HG02884 (cell line): ENCODE measurements around the gene MICU1.
"Not testable (repeated sequence)": the region's sequence is repeated elsewhere in the genome, so short reads cannot be mapped to it uniquely, and the experiment has no call there.

ENCODE experiments used
- ATAC-seq: cut with Tn5 transposase; IDR thresholded peaks from one replicate; pipeline ENCODE4 v1.9.1; 2021; ENCODE audit warnings: mild to moderate bottlenecking, moderate library complexity; ENCODE audit not compliant: unreplicated experiment

The MICU1 gene

GRCh38 chr10:72460284-72460876, 165.5 kb downstream of the MICU1 start:
- ATAC-seq, result no peak

GRCh38 chr10:72459301-72459700, 166.6 kb downstream of the MICU1 start:
- no peak for ATAC-seq

GRCh38 chr10:72455889-72456595, 169.8 kb downstream of the MICU1 start:
- no peak for ATAC-seq

GRCh38 chr10:72449941-72450441, 175.9 kb downstream of the MICU1 start:
- no peak for ATAC-seq

GRCh38 chr10:72445851-72446250, 180.0 kb downstream of the MICU1 start:
- ATAC-seq, result no peak

GRCh38 chr10:72442969-72443368, 182.9 kb downstream of the MICU1 start:
- not testable (repeated sequence) for ATAC-seq

GRCh38 chr10:72435570-72435969, 190.3 kb downstream of the MICU1 start:
- no peak for ATAC-seq

GRCh38 chr10:72430936-72431335, 194.9 kb downstream of the MICU1 start:
- not testable (repeated sequence) for ATAC-seq

- ATAC-seq, result no peak
Measured at GRCh38 chr10:72429931-72430330, 195.9 kb downstream of the MICU1 start.

GRCh38 chr10:72426986-72427385, 198.9 kb downstream of the MICU1 start:
- ATAC-seq, result no peak

- no peak for ATAC-seq
Measured at GRCh38 chr10:72425133-72425532, 200.7 kb downstream of the MICU1 start.

GRCh38 chr10:72424561-72424960, 201.3 kb downstream of the MICU1 start:
- ATAC-seq, result no peak

- no peak for ATAC-seq
Measured at GRCh38 chr10:72423426-72423825, 202.5 kb downstream of the MICU1 start.

GRCh38 chr10:72421885-72422540, 203.9 kb downstream of the MICU1 start:
- ATAC-seq, result no peak

- ATAC-seq, result no peak
Measured at GRCh38 chr10:72419241-72419640, 206.6 kb downstream of the MICU1 start.

- ATAC-seq, result no peak
Measured at GRCh38 chr10:72418679-72419078, 207.2 kb downstream of the MICU1 start.

- ATAC-seq, result no peak
Measured at GRCh38 chr10:72417971-72418370, 207.9 kb downstream of the MICU1 start.

- no peak for ATAC-seq
Measured at GRCh38 chr10:72416661-72417060, 209.2 kb downstream of the MICU1 start.

GRCh38 chr10:72414642-72415041, 211.2 kb downstream of the MICU1 start:
- ATAC-seq, result no peak

GRCh38 chr10:72409167-72409566, 216.7 kb downstream of the MICU1 start:
- ATAC-seq, result no peak

- no peak for ATAC-seq
Measured at GRCh38 chr10:72407927-72408600, 217.8 kb downstream of the MICU1 start.
